Activated CD8-positive, alpha-beta memory T cell treated with anti-CD3 and anti-CD28 coated beads for 1 hour (primary cell): ENCODE measurements around the gene ANKDD1A.

Source experiments
- DNase-seq, 2 donors: peaks; one replicate each; pipeline ENCODE4 v3.0.0-alpha.2; 2020; ENCODE audit warnings: low read depth in 1 of 2; ENCODE audit errors: extremely low read depth in 1 of 2

The ANKDD1A gene

DNA sequence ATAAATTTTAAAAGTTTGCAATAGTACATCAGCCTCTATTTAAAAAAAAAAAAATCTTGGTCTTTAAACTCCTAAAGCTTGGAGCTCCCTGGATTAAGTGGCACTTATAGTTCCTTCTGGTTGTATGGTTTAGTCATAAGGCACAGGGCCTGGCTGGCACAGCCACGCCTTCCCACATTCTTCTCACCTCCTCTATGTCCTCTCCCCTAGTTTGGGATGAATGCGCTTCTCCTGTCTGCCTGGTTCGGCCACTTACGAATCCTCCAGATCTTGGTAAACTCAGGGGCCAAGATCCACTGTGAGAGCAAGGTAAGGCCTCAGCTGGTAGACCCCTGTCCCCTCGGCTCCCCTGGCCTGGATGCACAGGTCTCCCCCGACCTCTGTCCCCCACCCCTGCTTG is 10.0 kb downstream of the ANKDD1A start:
- no peak for DNase-seq

DNA sequence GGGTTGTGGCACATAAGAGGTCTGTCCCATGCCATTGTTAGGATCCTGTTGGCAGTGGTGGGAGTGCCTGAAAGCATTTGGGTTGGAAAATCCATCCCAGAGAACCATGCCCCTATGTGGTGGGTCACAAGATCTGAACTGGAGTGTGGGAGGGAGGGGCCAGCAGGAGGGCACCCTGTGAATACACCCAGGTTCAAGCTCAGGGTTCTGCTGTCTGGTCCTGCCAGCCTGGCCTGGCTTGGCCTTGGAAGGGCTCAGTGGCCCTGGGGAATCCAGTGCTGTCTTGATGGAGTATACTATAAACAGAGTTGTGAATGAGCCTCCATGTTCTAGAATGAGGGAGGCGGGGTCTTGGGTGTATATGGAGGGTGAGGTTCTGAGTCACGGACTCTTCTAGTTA is 11.8 kb downstream of the ANKDD1A start:
- no peak for DNase-seq

DNA sequence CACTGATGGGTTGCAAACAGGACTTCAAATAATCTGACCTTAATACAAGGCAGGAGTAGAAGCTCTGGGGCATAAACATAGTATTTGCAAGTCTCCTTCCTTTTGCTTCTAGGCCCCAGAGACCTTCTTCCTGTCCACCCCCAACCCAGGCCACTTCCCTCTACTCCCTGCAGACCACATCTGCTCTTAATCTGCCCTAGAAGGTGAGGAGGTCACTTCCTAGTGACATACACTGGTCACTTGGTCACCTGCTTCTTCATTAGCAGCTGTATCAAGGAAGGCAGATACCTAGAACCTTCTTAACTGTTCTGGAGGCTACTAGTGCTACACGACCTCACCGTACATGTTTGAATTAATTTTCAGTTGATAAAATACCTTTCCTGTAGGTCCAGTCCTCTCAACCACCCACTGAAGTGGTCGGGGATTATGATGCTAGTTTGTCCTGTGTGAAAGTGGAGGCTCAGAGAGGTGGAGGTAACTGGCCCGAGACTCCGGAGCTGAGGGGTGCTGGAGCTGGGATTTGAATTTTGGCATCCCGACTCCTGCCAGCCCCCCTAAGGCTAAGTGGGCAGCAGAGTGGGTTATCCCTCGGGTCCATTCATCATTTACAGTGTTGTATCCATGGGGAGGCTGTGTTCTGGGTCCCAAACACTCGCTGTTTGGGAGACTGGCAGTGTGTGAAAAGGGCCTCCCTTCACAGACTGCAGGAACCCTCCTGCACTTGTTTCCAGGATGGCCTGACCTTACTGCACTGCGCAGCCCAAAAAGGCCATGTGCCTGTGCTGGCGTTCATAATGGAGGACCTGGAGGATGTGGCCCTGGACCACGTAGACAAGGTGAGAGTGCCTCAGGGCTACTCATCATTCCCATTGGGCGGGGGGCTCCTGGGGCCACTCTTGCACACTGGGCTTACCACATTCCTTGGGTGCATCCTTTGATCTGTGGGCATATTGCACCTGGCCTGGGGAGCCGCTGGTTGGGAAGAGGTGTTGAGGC is 13.9 kb downstream of the ANKDD1A start:
- DNase-seq = no peak

DNA sequence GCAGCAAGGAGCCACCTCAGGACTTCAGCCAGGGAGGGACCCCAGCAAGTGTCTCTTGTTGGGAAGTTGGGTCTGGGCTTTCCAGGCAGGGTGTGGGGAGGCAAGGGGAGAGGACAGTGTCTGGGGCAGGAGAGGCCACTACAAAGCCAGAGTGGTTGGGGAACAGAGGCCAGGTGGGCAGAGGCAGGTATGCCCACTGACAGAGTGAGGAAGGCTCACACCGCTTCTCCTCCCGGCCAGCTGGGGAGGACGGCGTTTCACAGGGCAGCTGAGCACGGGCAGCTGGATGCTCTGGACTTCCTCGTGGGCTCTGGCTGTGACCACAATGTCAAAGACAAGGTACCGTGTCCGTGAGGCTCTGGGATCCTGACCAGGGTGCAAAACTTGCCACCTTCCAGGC is 15.0 kb downstream of the ANKDD1A start:
- DNase-seq = no peak

GRCh38 chr15:64928626-64929220 is 17.0 kb downstream of the ANKDD1A start:
- DNase-seq = no peak

DNA sequence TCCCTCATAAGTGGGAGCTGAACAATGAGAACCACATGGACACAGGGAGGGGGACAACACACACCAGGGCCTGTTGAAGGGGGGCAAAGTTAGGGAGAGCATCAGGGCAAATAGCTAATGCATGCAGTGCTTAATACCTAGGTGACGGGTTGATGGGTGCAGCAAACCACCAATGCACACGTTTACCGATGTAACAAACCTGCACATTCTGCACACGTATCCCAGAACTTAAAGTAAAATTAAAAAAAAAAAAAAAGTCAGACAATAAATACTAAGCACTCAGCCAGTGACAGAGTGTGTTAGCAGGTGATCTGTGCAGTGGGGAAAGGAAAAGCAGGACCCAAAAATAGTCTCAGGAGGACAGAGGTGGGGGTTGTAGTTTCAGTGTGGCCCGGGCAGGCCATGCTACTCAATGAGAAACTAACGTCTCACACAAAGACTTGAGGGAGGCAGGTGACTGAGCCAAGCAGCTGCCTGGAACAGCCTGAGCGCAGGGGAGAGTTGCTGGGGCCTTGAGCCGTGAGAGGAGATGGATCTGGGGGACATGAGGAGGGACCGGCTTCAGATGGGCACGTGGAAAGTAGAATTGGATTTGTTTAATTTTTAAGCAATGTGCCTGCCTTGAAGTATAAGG is 18.4 kb downstream of the ANKDD1A start:
- no peak for DNase-seq

DNA sequence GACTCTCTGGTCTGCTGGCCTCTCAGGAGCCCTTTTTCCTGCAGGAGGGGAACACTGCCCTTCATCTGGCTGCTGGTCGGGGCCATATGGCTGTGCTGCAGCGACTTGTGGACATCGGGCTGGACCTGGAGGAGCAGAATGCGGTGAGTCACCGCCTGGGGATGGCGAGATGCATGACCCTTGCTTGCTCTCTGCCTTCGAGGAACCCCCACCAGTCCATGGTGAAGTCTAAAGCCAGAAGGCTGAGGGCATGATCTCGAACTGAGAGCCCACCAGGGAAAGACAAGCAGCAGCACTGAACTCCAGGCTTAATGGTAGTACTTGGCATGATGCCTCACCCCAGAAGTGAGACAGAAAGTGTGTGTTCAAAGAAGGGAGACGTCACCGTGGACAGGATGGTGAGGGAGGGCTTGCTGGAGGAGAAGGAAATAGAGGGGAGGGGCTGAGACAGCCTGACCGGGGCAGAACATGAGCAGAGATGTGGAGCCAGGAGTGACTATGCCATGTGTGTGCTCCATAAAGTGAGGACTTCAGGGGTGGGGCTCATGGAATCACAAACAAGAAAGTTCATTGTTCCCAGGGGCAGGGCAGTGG is 19.2 kb downstream of the ANKDD1A start:
- no peak for DNase-seq

GRCh38 chr15:64931381-64931780 is 19.7 kb downstream of the ANKDD1A start:
- DNase-seq = no peak

DNA sequence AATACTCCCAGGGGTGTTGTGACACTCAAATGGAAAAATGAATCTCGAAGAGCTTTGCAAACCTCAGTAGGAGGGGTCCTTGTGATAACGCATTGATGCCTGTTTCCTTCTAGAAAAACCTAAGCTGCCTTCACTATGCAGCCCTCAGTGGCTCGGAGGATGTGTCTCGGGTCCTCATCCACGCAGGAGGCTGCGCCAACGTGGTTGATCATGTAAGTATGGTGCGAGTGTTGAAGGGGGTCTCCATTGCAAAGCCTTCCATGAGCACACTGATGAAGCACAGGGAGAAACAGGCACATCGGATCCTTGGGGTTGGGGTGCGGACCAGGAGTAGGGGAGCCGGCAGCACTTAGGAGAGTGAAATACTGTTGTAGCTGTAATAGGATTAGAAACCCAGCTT is 22.3 kb downstream of the ANKDD1A start:
- no peak for DNase-seq

DNA sequence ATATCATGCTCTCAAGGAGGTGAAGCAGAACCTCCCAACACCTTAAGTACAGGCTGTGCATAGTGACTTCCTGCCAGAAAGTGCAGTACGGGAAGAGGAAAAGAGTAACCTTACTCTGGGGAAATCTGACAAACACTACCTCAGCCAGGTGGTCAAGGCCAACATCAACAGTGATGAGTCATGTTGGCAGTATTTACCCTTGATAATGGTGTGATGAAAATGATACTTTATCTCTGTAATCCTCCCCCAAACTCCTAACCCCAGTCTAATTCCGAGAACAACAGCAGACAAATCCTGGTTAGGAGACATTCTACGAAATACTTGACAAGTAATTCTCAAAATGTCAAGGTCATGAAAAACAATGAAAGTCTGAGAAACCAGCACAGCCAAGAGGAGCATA is 26.5 kb downstream of the ANKDD1A start:
- DNase-seq = no peak

- DNase-seq = no peak
These were observed 30.7 kb downstream of the ANKDD1A start for GRCh38 chr15:64942356-64942755.

DNA sequence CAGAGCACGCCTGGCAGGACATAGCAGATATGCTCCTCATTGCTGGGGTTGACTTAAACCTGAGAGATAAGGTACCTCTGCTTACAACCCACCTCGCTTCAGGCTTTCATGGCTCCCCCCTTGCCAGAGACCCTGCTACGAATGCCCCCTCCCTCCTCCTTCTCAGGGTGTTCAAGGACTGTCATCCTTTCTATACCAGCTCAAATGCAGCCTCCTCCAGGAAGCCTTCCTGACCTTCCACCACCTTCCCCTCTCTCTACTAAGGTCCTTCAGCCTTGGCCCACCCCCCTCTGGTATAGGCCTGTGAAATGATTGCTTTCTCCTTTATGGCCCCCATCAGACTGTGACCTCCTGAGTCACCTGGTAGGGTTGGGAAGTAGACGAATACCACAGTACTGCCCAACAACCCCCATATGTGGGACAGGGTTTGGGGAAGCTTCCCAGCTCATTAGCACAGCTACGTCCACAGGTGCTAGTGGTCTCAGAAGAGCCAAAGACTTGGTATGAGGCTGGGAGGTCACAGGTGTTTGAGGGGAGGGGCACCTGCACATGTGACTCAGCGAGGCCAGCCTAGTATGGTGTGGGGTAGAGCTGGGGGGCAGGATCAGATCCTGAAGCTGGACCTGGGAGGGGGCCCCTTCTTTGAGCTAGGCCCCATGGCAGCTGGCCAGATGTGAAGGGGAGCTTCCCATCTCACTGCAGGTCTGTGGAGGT is 32.0 kb downstream of the ANKDD1A start:
- DNase-seq = no peak

- DNase-seq = no peak
These were observed 33.3 kb downstream of the ANKDD1A start for GRCh38 chr15:64944961-64945360.

DNA sequence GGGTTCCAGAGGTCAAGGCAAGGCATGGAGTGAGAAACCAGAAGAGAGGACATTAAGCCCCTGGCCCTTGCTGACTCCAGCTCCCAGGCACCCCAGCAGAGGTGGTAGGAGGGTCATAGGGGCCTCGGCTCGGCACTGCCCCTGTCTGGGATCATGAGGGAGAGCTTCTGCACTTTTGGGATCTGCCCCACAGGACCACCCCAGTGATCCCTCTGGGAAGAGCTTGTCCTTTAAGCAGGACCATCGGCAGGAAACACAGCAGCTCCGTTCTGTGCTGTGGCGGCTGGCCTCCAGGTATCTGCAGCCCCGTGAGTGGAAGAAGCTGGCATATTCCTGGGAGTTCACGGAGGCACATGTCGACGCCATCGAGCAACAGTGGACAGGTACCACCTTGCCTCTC is 35.5 kb downstream of the ANKDD1A start:
- no peak for DNase-seq

DNA sequence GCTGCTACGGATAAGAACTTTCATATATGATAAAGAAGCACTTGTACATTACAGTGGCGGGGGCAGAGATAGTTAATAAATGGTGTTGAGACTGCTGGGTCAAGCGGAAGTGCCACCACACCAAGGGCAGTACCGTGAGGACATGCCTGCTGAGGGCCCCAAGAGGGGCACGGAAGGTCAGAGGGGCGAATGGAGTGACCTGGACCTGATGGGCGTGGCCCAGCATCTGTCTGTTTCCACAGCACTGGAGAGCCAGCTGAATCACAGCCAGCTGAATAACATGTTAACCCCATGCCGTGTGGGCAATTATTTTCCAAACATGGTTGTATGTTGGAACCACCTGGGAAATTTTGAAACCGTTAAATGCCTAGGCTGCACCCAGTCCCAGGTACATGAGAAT is 37.2 kb downstream of the ANKDD1A start:
- no peak for DNase-seq

DNA sequence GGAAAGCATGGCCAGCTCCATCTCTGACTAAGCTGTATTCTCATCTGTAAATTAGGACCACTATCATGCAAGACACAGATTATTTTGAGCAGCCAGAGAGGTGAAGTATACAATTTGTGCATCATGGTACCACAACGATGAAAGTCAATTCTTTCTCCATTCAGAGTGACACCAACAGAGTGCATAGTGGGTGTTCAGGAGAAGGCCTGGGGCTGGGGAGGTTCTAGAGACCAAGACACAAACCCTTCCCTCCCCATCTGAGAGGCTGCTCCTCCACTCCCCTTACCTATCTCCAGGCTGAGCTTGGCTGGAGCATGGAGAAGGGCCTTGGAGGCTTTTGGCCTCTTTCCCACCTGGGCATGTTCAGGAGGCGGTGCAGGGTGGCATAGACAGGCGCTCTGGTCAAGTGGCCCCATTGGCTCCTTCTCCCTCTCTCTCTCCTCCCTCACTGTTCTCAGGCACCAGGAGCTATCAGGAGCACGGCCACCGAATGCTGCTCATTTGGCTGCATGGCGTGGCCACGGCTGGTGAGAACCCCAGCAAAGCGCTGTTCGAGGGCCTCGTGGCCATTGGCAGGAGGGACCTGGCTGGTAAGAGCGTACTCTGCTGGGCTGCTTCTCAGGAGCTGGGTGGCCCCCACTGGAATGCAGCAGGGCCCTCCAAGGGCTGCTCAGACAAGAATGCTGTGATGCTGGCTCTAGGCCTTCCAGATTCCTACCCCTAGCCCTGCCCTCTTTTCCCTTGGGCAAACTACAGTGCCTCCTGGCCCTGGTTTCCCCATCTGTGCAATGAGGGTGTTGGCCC is 37.9 kb downstream of the ANKDD1A start:
- DNase-seq = no peak

DNA sequence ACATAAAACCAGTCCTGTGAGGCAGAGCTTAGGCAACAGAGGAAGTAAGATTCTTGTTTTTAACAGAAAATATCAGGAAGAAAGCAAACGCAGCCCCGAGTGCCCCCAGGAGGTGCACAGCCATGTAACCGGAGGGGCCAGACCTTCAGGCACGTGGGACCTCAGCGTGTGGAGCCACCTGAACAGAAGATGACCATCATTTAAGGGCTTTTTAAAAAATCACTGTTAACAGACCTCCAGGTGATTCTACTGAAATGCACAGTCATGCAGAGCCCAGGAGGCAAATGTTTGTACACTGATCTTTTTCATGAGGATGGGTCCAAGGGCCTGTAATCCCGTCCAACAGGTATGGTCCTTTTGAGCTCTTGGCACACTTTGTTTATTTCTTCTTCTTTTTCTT is 39.2 kb downstream of the ANKDD1A start:
- DNase-seq = no peak

GRCh38 chr15:64951777-64952418 is 40.2 kb downstream of the ANKDD1A start:
- DNase-seq = no peak

GRCh38 chr15:64954395-64954794 is 42.7 kb downstream of the ANKDD1A start:
- no peak for DNase-seq

DNA sequence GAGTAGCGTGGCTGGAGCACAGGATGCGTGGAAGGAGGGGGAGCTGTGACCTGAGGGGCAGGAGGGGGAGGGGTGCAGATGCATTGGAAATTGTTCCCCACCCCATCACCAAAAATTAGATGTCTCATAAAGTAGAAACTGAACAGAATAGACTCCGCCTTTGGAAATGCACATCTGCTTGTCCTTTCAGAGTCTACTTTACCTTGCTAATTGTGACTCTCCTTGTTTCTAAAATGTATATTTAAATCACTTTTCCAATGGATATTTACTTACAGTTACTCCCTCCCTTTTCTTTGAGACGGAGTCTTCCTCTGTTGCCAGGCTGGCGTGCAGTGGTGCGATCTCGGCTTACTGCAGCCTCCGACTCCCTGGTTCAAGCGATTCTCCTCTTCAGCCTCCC is 47.4 kb downstream of the ANKDD1A start:
- no peak for DNase-seq
